Mesenchymal stem cell (in vitro differentiated cells and primary cell): ENCODE results near the gene DTX1.

Experiments used
- DNase-seq: peaks from one replicate; pipeline ENCODE4 v3.0.0-alpha.2; 2013
- H2AFZ ChIP-seq: one replicate; pipeline ENCODE4 v1.6.1; 2013; ENCODE audit warnings: low read depth, mild to moderate bottlenecking, control low read depth, inconsistent platforms, low read length, moderate library complexity
- H2AK5ac ChIP-seq: 2 replicates; pipeline ENCODE4 v1.6.1; 2013; ENCODE audit warnings: low read length, moderate library complexity, mild to moderate bottlenecking, inconsistent platforms; ENCODE audit not compliant: severe bottlenecking
- H2BK120ac ChIP-seq: one replicate; pipeline ENCODE4 v1.6.1; 2013; ENCODE audit warnings: low read depth, mild to moderate bottlenecking, inconsistent platforms, low read length, moderate library complexity
- H2BK12ac ChIP-seq, 2 experiments: one replicate each; pipeline ENCODE4 v1.6.1; 2013; ENCODE audit warnings: inconsistent platforms in 2 of 2, low read length in 2 of 2, mild to moderate bottlenecking in 2 of 2, moderate library complexity in 2 of 2, control low read depth in 1 of 2
- H2BK15ac ChIP-seq: one replicate; pipeline ENCODE4 v1.6.1; 2013; ENCODE audit warnings: mild to moderate bottlenecking, low read depth, inconsistent platforms; ENCODE audit not compliant: poor library complexity, severe bottlenecking
- H2BK5ac ChIP-seq: 2 replicates; pipeline ENCODE4 v1.6.1; 2013; ENCODE audit warnings: low read depth, mild to moderate bottlenecking, low read length, control low read depth, inconsistent platforms; ENCODE audit not compliant: poor library complexity, severe bottlenecking
- H3K14ac ChIP-seq, 2 experiments: one replicate each; pipeline ENCODE4 v1.6.1; 2013; ENCODE audit warnings: inconsistent platforms in 2 of 2, low read length in 2 of 2, control low read depth in 1 of 2, mild to moderate bottlenecking in 1 of 2, moderate library complexity in 1 of 2
- H3K18ac ChIP-seq, 2 experiments: one replicate each; pipeline ENCODE4 v1.6.1; 2013; ENCODE audit warnings: inconsistent platforms in 2 of 2, low read length in 2 of 2, control low read depth in 1 of 2, low read depth in 1 of 2, mild to moderate bottlenecking in 1 of 2
- H3K23ac ChIP-seq, 2 experiments: one replicate each; pipeline ENCODE4 v1.6.1; 2013; ENCODE audit warnings: inconsistent platforms in 2 of 2, low read length in 2 of 2, mild to moderate bottlenecking in 2 of 2, moderate library complexity in 2 of 2, control low read depth in 1 of 2
- H3K27ac ChIP-seq: 2 replicates; pipeline ENCODE4 v1.5.1; 2013; ENCODE audit warnings: mild to moderate bottlenecking, moderate library complexity, low read length, control low read depth, inconsistent platforms; ENCODE audit not compliant: poor library complexity, severe bottlenecking
- H3K27me3 ChIP-seq, 2 experiments: 2 replicates each; pipeline versions ENCODE4 v1.6.1 to v1.7.0; 2013; ENCODE audit warnings: low read length in 2 of 2, mild to moderate bottlenecking in 2 of 2, moderate library complexity in 2 of 2, control low read depth in 1 of 2, inconsistent platforms in 1 of 2; ENCODE audit not compliant: control insufficient read depth in 1 of 2, insufficient read depth in 1 of 2
- H3K36me3 ChIP-seq, 2 experiments: 2 replicates each; pipeline versions ENCODE4 v1.6.1 to v1.7.0; 2013; ENCODE audit warnings: low read length in 2 of 2, control low read depth in 1 of 2, inconsistent platforms in 1 of 2, low read depth in 1 of 2, mild to moderate bottlenecking in 1 of 2; ENCODE audit not compliant: insufficient read depth in 2 of 2, control insufficient read depth in 1 of 2
- H3K4ac ChIP-seq, 2 experiments: one replicate each; pipeline ENCODE4 v1.6.1; 2013; ENCODE audit warnings: inconsistent platforms in 2 of 2, low read length in 2 of 2, mild to moderate bottlenecking in 2 of 2, moderate library complexity in 2 of 2, control low read depth in 1 of 2, low read depth in 1 of 2
- H3K4me1 ChIP-seq: 2 replicates; pipeline ENCODE4 v1.6.1; 2013; ENCODE audit warnings: low read depth, low read length, control low read depth; ENCODE audit not compliant: control insufficient read depth, insufficient read depth
- H3K4me2 ChIP-seq: 2 replicates; pipeline ENCODE4 v1.6.1; 2013; ENCODE audit warnings: low read length, mild to moderate bottlenecking, inconsistent platforms; ENCODE audit not compliant: poor library complexity, severe bottlenecking
- H3K4me3 ChIP-seq, 2 experiments: 2 replicates each; pipeline versions ENCODE4 v1.5.1 to v1.7.0; 2013; ENCODE audit warnings: low read length in 2 of 2, mild to moderate bottlenecking in 2 of 2, control low read depth in 1 of 2, low read depth in 1 of 2; ENCODE audit not compliant: insufficient read depth in 1 of 2
- H3K79me1 ChIP-seq: replicated peaks from 2 replicates; pipeline ENCODE4 v1.6.1; 2013; ENCODE audit warnings: mild to moderate bottlenecking, control low read depth, low read length, inconsistent platforms; ENCODE audit not compliant: poor library complexity, severe bottlenecking
- H3K9ac ChIP-seq: 2 replicates; pipeline ENCODE4 v1.7.0; 2013; ENCODE audit warnings: mild to moderate bottlenecking, low read length, moderate library complexity
- H3K9me3 ChIP-seq: 2 replicates; pipeline ENCODE4 v1.7.0; 2013; ENCODE audit warnings: mild to moderate bottlenecking, low read length; ENCODE audit not compliant: control insufficient read depth
- H4K8ac ChIP-seq: one replicate; pipeline ENCODE4 v1.6.1; 2013; ENCODE audit warnings: inconsistent platforms, mild to moderate bottlenecking, low read length, moderate library complexity
- H4K91ac ChIP-seq: one replicate; pipeline ENCODE4 v1.6.1; 2013; ENCODE audit warnings: mild to moderate bottlenecking, low read length, inconsistent platforms
- WGBS: methylation state at CpG from one replicate; pipeline ENCODE4 v1.1.7; 2013; ENCODE audit warnings: mixed read lengths; 5-methylcytosine and 5-hydroxymethylcytosine counted together

Gene DTX1

DNA sequence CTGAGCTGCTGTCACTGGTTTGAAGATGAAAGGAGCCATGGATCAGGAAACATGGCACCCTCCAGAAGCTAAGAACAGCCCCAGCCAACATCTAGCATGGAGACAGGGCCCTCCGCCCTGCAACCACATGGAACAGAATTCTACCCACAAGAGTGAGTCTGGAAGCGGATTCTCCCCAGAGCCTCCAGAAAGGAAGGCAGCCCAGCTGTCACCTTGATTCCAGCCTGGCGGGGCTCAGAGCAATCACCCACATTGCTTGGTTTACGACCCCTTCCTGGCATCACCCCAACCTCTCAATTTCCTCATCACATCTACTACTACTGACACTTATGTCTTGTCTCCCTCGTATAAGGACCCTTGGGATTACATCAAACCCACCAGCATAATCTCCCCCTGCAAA lies 39.7 kb upstream of the DTX1 start:
- Histone ChIP-seq H3K18ac (no peak overlapping the region), H3K4me3 (no peak overlapping the region), H3K4me1 (peaks cover 1% of the 10 kb centered on the region), H3K27ac (no peak overlapping the region), H3K9ac (no peak overlapping the region), H3K23ac (no peak overlapping the region), H2AFZ (no peak overlapping the region), H3K4ac (no peak overlapping the region), H3K27me3 (peaks cover 5 to 6% of the 10 kb centered on the region in 2 experiments), H4K8ac (no peak overlapping the region), H3K79me1 (no peaks in the 10 kb centered on the region), H3K9me3 (no peaks in the 10 kb centered on the region), H2AK5ac (no peak overlapping the region), H3K14ac (no peak overlapping the region), H2BK15ac (no peak overlapping the region), H2BK5ac (no peak overlapping the region), H3K36me3 (no peaks in the 10 kb centered on the region), H2BK12ac (no peak overlapping the region), H3K4me2 (no peak overlapping the region), H2BK120ac (no peak overlapping the region), H4K91ac (no peak overlapping the region)
- WGBS = 74% methylated on average over 5 of the region's 5 CpGs
- DNase-seq = no peak

DNA sequence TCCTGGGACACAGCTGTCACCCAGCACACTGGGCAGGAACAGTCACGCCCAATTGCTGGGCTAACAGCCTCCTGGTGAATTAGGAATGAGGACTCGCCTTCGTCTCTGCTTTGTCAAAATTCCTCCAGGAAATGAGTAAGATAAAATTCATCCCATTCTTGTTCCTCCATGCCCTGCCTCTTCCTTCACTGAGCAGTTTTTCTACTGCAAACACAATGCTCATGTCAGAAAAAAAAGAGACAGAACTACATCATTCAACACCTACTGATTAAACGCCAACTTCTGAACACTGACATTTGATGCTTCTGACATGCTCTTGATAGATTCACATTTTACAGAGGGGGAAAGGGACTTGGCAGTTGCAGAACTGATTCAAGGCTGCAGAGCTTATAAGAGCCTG lies 37.5 kb upstream of the DTX1 start:
- H3K9ac ChIP-seq = no peak overlapping the region
- H3K18ac ChIP-seq = no peak overlapping the region
- no peak for DNase-seq
- H2BK15ac ChIP-seq = no peak overlapping the region
- H3K36me3 ChIP-seq = no peaks in the 10 kb centered on the region
- no peaks in the 10 kb centered on the region for H3K79me1 ChIP-seq
- H2BK120ac ChIP-seq = no peak overlapping the region
- H2BK5ac ChIP-seq = no peak overlapping the region
- 47% methylated on average over 3 of the region's 4 CpGs for WGBS
- no peak overlapping the region for H3K4me3 ChIP-seq
- H4K91ac ChIP-seq = no peak overlapping the region
- H3K4ac ChIP-seq = no peak overlapping the region
- H2AK5ac ChIP-seq = no peak overlapping the region
- H3K14ac ChIP-seq = no peak overlapping the region
- no peak overlapping the region for H2BK12ac ChIP-seq
- H3K9me3 ChIP-seq = no peaks in the 10 kb centered on the region
- peaks cover 17% of the 10 kb centered on the region in 2 experiments for H3K27me3 ChIP-seq
- H3K27ac ChIP-seq = no peak overlapping the region
- H3K4me2 ChIP-seq = no peak overlapping the region
- H2AFZ ChIP-seq = no peak overlapping the region
- H4K8ac ChIP-seq = no peak overlapping the region
- no peak overlapping the region for H3K23ac ChIP-seq
- peaks cover 1% of the 10 kb centered on the region for H3K4me1 ChIP-seq

- no peak overlapping the region for H2BK120ac ChIP-seq
These were observed 35.0 kb upstream of the DTX1 start for GRCh38 chr12:113021500-113021899.

DNA sequence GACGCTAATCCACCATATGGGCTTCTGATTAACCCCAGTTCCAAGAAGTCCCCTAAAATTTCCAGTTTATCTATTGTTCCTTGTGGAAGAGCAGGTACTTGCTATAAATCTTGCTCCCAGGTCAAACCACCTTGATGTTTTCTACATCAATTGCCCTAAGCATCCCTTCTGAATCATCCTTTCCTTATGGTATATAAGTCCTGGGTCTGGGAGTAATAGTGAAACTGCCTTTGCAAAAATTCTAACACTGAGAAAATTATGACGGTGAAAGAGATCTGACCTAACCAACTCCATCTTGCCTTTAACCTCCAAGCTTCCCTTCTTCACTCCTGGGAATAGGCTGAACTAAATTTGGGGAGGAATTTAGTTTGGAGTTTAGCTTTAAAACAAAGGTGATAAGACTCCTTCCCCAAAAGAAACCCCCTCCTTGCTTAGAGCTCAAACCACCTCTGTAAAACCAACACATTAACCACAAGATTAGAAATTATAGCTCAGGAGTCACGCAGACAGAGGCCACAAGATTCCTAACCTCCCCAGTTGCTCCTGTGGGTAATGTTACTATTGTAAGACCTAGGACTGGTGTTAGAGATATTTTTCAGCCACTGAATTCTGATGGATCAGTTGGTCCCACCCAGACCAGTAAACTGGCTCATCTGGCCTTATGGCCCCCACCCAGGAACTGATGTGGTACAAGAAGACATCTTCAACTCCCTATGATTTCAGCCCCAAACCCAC lies 33.8 kb upstream of the DTX1 start:
- Histone ChIP-seq H2AK5ac (no peak overlapping the region), H2BK15ac (no peak overlapping the region), H3K4ac (no peak overlapping the region), H3K4me1 (peaks cover 1% of the 10 kb centered on the region), H3K9ac (no peak overlapping the region), H3K23ac (no peak overlapping the region), H2BK5ac (no peak overlapping the region), H3K4me2 (no peak overlapping the region), H3K14ac (no peak overlapping the region), H3K4me3 (no peak overlapping the region), H2AFZ (no peak overlapping the region), H3K18ac (no peak overlapping the region), H3K27me3 (peaks cover 14 to 18% of the 10 kb centered on the region in 2 experiments), H4K8ac (no peak overlapping the region), H2BK120ac (no peak overlapping the region), H2BK12ac (no peak overlapping the region), H3K79me1 (no peaks in the 10 kb centered on the region), H3K36me3 (no peaks in the 10 kb centered on the region), H4K91ac (no peak overlapping the region), H3K9me3 (no peaks in the 10 kb centered on the region), H3K27ac (no peak overlapping the region)
- WGBS = 100% methylated on average over 1 of the region's 3 CpGs
- DNase-seq = no peak

More at GRCh38 chr12:113021500-113021899, 35.0 kb upstream of the DTX1 start:
- no peak overlapping the region for H2BK5ac ChIP-seq
- DNase-seq = no peak
- peaks cover 1% of the 10 kb centered on the region for H3K4me1 ChIP-seq
- no peak overlapping the region for H3K9ac ChIP-seq
- no peaks in the 10 kb centered on the region for H3K79me1 ChIP-seq
- H2AK5ac ChIP-seq = no peak overlapping the region
- 100% methylated on average over 1 of the region's 1 CpG for WGBS
- no peak overlapping the region for H2BK15ac ChIP-seq
- H3K14ac ChIP-seq = no peak overlapping the region
- no peak overlapping the region for H3K27ac ChIP-seq
- no peak overlapping the region for H4K91ac ChIP-seq
- no peak overlapping the region for H2AFZ ChIP-seq
- H3K27me3 ChIP-seq = peaks cover 12 to 18% of the 10 kb centered on the region in 2 experiments
- H2BK12ac ChIP-seq = no peak overlapping the region
- no peak overlapping the region for H3K4me3 ChIP-seq
- no peak overlapping the region for H3K4ac ChIP-seq
- no peak overlapping the region for H3K18ac ChIP-seq
- no peak overlapping the region for H3K4me2 ChIP-seq
- no peaks in the 10 kb centered on the region for H3K9me3 ChIP-seq
- no peak overlapping the region for H4K8ac ChIP-seq
- H3K36me3 ChIP-seq = no peaks in the 10 kb centered on the region
- H3K23ac ChIP-seq = no peak overlapping the region
